Measurements from ENCODE around the gene FAF2. TPM values are rescaled to one million over a fixed set of nuclear protein-coding genes. Genes with fewer than 3 reads are reported as not detected.
"Not testable (repeated sequence)": the region's sequence is repeated elsewhere in the genome, so short reads cannot be mapped to it uniquely, and the experiment has no call there.

The FAF2 gene
- total RNA-seq, 1 donor from 2014 or later = 39.2 TPM

GRCh38 chr5:176454724-176455394 is 6.7 kb downstream of the FAF2 start:
- intact Hi-C loops (cut with micrococcal nuclease) = no loop called here

- intact Hi-C loops (cut with micrococcal nuclease) = no loop called here
These were observed 10.8 kb downstream of the FAF2 start for GRCh38 chr5:176458904-176459561.

- intact Hi-C loops (cut with micrococcal nuclease) = no loop called here
These were observed 13.2 kb downstream of the FAF2 start for GRCh38 chr5:176461349-176461748.

- intact Hi-C loops (cut with micrococcal nuclease) = no loop called here
These were observed 15.1 kb downstream of the FAF2 start for GRCh38 chr5:176463113-176463764.

GRCh38 chr5:176466245-176466871 is 18.2 kb downstream of the FAF2 start:
- intact Hi-C loops (cut with micrococcal nuclease) = no loop called here

GRCh38 chr5:176469296-176469695 is 21.1 kb downstream of the FAF2 start:
- intact Hi-C loops (cut with micrococcal nuclease) = no loop called here

- intact Hi-C loops (cut with micrococcal nuclease) = no loop called here
These were observed 22.4 kb downstream of the FAF2 start for GRCh38 chr5:176470539-176470938.

GRCh38 chr5:176471098-176471497 is 22.9 kb downstream of the FAF2 start:
- intact Hi-C loops (cut with micrococcal nuclease) = no loop called here

- intact Hi-C loops (cut with micrococcal nuclease) = no loop called here
These were observed 25.3 kb downstream of the FAF2 start for GRCh38 chr5:176473335-176474006.

- intact Hi-C loops (cut with micrococcal nuclease) = no loop called here
These were observed 26.3 kb downstream of the FAF2 start for GRCh38 chr5:176474476-176474875.

- intact Hi-C loops (cut with micrococcal nuclease) = no loop called here
These were observed 33.5 kb downstream of the FAF2 start for GRCh38 chr5:176481711-176482110.

GRCh38 chr5:176485176-176485575 is 37.0 kb downstream of the FAF2 start:
- intact Hi-C loops (cut with micrococcal nuclease) = no loop called here

GRCh38 chr5:176486189-176486757 is 38.1 kb downstream of the FAF2 start:
- intact Hi-C loops (cut with micrococcal nuclease) = no loop called here

- intact Hi-C loops (cut with micrococcal nuclease) = not testable (repeated sequence)
These were observed 39.0 kb downstream of the FAF2 start for GRCh38 chr5:176487160-176487559.

- intact Hi-C loops (cut with micrococcal nuclease) = no loop called here
These were observed 40.9 kb downstream of the FAF2 start for GRCh38 chr5:176489077-176489476.

- intact Hi-C loops (cut with micrococcal nuclease) = no loop called here
These were observed 42.1 kb downstream of the FAF2 start for GRCh38 chr5:176490301-176490700.

- intact Hi-C loops (cut with micrococcal nuclease) = no loop called here
These were observed 42.9 kb downstream of the FAF2 start for GRCh38 chr5:176491101-176491502.

GRCh38 chr5:176491901-176492300 is 43.7 kb downstream of the FAF2 start:
- intact Hi-C loops (cut with micrococcal nuclease) = no loop called here

- intact Hi-C loops (cut with micrococcal nuclease) = no loop called here
These were observed 44.2 kb downstream of the FAF2 start for GRCh38 chr5:176492431-176492830.

- intact Hi-C loops (cut with micrococcal nuclease) = no loop called here
These were observed 49.7 kb downstream of the FAF2 start for GRCh38 chr5:176497852-176498251.

- intact Hi-C loops (cut with micrococcal nuclease) = no loop called here
These were observed 51.1 kb downstream of the FAF2 start for GRCh38 chr5:176499273-176499672.

All from T-helper 2 cell treated with Interferon-gamma antibody and Interleukin-4, amounts not matched to agents 100 ng/mL and 5 ng/mL, for 36 hours (primary cell).